NCI-H1436 treated with DMSO at 0.1 percent for 48 hours (cell line): ENCODE data around the gene TRIM68.
A peak's percentile ranks its signal among the peaks of the same experiment; 100 is the strongest.

Experiments
- DNase-seq: peaks from one replicate; lab custom pipeline; 2025; lab: John Stamatoyannopoulos, UW

Gene TRIM68, protein sequence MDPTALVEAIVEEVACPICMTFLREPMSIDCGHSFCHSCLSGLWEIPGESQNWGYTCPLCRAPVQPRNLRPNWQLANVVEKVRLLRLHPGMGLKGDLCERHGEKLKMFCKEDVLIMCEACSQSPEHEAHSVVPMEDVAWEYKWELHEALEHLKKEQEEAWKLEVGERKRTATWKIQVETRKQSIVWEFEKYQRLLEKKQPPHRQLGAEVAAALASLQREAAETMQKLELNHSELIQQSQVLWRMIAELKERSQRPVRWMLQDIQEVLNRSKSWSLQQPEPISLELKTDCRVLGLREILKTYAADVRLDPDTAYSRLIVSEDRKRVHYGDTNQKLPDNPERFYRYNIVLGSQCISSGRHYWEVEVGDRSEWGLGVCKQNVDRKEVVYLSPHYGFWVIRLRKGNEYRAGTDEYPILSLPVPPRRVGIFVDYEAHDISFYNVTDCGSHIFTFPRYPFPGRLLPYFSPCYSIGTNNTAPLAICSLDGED

DNA sequence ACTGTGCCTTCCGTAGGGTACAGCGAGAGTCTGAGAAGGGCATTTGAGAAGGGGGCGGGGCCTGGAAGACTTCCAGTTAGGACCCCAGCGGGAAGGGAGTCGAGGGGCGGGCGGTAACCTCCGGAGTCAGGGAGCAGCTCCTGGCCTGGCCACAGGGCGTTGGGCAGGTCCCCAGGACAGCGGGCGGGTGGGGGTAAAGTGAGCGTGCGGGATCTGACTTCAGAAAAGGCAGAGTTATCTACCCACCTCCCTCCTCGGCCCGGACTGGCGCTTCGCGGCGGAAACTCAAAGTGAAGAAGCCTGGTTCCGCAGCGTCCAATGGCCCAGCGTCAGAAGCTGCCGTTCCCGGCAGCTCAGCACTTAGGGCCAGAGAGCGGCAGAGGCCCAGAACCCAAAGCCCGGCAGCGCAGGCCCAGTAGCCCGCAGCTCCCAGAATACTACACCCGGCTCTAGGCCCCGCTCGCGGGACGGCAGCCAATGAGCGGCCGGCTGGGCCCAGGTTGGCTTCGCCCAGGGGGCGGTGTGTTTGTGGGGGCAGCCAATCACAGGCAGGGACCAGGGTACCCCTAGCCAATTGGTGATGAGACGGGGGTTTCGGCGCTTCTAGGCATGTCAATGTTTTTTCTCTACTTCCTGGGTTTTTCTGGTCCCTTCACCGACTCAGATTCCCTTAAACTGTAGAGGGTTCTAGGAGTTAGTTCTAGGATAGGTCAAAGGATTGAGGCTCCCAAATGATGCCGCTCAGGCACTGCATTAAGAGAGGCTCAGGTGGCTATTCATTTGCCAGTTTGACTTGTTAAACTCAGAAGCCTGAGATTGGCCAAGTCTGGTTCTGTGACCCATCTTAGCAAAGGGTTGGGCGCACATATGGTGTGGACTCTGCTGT, at the start of gene TRIM68:
Gene TRIM68 (minus strand): TSS at position 451 of the 886 bp plus-strand sequence. CDS start 2,727 bp downstream, outside the sequence.
- peak; percentile 79 for DNase-seq

DNA sequence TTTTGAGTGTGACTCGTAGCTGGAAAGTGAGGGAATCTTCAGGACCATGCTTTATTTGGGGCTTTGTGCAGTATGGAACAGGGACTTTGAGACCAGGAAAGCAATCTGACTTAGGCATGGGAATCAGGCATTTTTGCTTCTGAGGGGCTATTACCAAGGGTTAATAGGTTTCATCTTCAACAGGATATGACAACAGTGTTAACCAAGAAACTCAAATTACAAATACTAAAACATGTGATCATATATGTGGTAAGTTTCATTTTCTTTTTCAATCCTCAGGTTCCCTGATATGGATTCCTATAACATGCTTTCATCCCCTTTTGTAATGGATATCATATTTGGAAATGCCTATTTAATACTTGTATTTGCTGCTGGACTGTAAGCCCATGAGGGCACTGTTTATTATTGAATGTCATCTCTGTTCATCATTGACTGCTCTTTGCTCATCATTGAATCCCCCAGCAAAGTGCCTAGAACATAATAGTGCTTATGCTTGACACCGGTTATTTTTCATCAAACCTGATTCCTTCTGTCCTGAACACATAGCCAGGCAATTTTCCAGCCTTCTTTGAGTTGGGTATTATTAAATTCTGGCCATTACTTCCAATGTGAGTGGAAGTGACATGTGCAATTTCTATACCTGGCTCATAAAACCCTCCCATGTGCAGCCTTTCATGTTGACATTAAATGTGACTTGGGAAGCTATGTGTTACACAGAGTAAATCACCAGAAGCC, 46.8 kb upstream of the TRIM68 start:
- no peak for DNase-seq

DNA sequence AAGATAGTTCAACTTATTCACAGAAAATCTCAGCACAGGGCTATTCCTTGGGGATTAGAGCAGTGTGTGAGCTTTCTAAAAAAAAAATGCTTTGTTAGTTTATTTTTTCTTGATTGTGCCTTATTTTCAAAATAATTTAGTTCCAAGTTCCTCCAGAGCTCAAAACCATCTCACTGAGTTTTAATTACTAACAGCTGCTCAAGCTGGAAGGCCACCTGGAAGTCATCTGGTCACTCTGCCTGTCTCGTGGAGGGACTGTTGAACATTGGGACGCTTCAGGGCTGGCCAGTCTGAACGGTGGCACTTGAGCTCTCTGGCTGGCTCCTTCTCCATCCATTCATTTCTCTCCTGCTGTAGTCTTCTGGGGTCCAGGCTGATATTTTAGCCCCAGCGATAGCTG, 39.7 kb upstream of the TRIM68 start:
- no peak for DNase-seq

DNA sequence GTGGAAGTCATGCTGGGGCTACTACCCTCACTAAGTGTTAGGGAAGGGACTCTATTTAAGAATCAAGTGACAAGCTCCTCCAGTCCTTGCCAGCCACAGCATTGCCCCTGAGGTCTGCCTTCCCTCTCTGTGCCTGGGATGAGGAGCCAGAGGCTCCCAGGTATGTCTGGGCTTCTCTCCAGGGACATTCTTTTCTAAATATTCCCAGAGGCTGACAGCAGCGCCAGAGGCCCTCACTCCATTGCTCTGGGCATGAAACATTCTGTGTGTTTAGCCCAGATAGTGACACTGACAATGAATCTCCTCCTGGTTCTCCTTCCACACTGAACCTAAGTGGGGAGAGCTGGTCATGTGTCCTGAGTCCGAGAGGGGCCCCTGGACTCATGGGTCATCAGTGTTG, 37.9 kb upstream of the TRIM68 start:
- no peak for DNase-seq

DNA sequence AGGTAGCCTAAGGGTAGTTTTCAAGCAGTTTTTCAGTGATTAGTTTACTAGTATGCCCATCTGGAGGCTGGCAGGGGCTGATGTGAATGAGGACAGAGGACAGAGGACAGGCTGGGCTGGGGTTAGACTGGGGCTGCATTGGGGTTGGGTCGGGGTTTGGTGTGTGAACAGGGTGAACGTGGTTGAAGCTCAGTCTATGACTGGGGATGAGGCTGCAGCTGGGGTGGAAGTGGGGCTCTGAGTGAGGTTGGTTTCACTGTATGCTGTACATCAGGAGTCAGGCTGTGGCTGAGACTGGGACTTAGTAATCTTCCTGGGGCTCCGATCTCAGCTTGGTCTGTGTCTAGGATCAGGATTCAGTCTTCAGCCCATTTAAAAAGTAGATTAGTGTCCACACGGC, 36.2 kb upstream of the TRIM68 start:
- no peak for DNase-seq

DNA sequence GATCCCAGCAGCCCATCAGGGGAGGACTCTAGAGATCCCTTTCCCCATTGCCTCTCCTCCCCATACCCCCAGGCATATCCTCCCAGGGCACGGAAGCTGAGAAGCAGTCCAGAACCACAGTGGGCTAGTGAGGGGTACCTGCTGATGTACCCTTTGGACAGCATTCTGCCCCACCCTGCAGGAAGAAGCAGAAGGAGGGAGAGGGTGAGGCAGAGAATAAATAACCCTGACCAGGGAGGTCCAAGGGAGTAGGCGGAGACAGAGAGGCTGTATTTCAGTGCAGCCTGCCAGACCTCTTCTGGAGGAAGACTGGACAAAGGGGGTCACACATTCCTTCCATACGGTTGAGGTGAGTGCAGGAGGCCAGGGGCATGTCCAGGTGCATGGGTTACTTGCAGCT, 35.7 kb upstream of the TRIM68 start, which contains the start of gene OR51E1:
Gene OR51E1 (plus strand): TSS at position 301 of the 400 bp plus-strand sequence. CDS start 8,545 bp downstream, outside the sequence.
- no peak for DNase-seq

DNA sequence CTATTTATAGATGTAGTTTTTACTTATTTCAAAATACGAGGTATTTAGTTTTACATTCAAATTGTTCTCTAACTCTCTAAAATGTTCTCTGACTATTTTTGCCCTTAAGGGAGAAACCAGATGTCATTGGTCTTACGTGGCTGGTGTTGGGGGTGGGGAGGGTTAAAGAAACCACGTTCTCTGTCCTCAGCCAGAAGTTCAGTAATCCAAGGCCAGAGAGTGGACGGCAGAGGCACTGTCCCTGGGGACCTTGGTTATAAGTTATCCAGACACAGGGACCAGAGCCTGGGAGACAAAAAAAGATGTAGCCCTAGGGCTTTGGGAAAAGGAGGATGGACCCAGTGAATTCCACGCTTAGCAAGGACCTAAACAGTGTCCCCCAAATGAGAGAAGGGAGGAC, 35.0 kb upstream of the TRIM68 start:
- DNase-seq, result no peak

DNA sequence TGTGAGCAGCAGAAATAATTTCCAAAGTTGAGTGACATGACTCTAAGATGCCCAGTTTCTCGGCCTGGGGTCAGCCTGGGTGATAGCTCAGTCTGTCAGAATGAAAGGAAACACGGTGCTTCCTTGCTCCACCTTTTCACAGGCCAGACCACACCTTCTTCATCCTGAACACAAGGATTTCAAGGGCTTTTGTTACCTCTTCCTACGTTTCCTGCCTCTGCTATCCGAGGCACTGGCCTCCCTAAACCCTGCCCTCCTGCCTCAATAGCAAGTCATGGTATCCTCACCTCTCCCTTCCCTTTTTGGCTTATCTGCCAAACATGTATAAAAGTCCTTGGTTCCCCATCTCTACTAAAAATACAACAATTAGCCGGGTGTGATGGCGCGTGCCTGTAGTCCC, 34.0 kb upstream of the TRIM68 start:
- DNase-seq, result no peak

DNA sequence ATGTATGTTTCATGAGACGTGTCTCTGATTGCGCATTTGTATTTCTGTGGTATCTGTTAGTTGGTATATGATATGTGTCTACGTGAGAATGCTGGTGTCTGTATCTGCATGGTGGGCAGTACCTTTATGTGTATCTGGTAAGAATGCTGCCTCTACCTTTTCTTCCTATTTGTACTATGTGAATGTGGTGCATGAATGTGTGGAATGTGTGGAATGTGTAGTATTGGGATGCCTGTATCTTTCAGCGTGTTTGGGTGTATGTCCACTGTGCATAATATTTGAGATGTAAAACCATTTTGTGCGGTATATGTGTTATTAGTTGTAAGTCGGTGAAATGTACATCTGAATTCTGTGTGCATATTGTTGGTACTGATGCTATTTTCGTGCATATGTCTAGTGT, 33.5 kb upstream of the TRIM68 start:
- DNase-seq, result no peak

DNA sequence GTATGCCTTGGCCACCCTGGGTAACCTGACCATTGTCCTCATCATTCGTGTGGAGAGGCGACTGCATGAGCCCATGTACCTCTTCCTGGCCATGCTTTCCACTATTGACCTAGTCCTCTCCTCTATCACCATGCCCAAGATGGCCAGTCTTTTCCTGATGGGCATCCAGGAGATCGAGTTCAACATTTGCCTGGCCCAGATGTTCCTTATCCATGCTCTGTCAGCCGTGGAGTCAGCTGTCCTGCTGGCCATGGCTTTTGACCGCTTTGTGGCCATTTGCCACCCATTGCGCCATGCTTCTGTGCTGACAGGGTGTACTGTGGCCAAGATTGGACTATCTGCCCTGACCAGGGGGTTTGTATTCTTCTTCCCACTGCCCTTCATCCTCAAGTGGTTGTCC, 31.9 kb upstream of the TRIM68 start:
- no peak for DNase-seq

DNA sequence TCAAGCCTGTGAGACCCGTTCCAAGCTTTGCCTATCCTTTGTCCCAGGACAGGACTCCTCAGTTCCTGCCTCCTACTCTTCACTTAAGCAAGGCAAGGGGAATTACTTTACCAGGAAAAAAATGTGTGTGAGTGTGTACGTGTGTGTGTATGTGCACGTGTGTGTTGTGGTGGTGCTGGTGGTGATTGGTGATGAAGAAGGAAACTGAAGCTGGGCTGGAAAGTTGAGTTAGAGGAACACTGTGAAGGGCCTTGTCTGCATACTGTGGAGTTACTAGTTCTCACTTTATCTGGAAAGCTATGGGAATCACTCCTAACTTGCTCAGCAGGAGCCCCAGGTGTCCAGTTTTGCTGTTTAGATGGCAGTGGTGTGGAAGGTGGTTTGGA, 29.6 kb upstream of the TRIM68 start:
- DNase-seq, result no peak

DNA sequence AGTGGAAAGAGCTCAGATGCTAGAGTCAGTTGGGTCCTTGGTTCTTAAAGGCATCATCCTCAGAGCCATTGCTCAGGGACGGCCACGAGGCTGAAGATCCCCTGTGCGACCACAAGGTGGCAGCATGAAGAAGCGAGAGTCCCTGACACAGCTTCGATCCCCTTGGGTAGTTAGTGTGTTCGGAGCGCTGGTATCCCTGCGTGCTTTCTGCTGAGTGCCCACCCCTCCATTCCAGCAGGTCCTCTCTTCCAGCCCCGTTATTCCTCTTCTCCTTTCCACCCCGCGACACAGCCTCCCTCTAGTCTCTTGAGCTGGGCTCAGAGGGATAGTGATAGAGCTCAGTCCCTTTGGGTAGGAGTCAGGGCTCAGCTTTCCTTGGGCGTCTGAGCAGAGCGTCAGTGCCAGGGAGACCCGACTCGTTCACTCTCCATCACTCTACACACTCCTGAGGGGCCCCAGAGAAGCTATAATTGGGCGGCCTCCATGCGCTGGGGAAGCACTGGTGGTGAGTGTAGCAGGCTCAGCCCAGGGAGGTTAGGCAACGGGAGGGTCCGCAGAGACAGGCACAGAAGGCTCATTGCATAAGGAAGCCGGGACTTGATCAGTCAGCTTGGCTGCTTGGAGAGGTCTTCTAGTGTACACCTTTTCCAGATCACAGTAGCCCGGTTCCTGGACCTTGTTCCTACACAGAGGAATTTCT, 29.1 kb upstream of the TRIM68 start, which contains the start of gene OR51D1:
Gene OR51D1 (plus strand): TSS at position 516 of the 700 bp plus-strand sequence. CDS start 2,314 bp downstream, outside the sequence.
- DNase-seq, result peak; percentile 33

DNA sequence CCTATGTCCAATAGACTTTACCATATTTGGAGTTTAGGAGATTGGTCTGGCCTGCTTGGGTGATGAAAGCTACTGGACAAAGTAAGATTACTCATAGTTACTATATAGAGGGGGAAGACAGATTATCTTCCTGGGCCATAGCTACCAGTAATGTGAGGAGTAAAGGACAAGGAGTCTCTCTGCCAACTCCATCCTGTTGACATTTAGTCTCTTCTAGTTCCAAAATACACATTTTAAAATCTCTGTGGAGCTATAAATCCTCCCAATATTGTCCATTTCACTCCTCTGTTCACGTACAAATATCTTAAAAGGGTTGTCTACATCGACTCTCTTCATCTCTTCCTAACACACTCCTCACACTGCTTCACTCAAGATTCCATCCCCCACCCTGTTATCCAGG, 28.1 kb upstream of the TRIM68 start:
- no peak for DNase-seq

DNA sequence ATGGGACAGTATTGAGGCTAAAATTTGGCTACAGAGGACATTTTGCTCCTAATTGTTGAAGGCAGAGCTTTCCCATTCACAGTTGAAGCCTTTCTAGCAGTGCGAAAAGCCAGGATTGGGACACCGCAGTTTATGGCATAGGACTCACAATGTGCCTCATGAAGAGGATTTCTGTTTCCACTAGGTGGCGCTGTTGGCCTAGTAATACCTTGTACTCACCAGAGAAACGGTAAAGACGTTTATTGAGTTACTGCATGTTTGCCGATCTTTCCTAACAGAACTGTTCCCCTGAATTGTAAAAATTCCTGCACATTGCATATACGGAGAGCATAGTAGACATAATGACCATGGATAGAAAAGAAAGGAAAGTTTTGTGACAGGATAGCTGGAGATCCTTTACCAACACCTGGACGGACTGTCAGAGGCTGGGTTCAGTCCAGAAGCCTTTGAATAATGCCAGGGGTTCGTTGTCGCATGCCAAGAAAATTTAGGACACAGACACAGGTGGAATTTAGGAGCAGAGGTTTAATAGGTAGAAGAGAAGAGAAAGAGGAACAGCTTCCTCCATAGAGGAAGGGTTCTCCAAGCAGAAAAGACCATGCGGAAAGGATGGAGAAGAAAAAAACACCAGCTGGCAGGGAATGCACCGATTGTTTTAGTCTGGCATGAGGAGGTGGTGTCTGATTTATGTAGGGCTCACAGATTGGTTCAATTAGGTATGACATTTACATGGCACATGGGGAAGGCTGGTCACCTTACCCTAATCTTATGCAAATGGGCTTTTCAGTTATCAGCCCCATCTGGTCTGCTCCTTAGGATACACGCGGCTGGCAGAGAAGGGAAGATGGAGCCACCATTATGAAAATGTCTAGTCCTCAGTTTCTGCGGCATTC, 18.4 kb upstream of the TRIM68 start:
- DNase-seq, result no peak

DNA sequence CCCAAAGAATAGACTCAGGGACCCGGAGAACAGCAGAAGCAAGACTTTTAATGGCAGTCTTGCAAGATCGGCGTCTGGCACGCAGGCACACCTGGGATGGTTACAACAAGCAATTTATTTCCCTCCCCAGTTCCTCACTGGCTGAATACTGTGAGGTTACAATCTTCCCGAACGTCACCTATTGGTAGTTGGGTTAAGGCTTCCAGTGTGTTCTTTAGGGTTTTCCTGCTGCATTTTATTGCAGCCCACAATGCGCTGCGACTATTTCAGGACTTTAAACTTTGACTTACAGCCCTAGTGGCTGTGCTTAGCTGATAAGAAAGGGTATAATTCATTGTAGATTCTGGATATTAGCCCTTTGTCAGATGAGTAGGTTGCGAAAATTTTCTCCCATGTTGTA, 11.5 kb upstream of the TRIM68 start:
- no peak for DNase-seq

DNA sequence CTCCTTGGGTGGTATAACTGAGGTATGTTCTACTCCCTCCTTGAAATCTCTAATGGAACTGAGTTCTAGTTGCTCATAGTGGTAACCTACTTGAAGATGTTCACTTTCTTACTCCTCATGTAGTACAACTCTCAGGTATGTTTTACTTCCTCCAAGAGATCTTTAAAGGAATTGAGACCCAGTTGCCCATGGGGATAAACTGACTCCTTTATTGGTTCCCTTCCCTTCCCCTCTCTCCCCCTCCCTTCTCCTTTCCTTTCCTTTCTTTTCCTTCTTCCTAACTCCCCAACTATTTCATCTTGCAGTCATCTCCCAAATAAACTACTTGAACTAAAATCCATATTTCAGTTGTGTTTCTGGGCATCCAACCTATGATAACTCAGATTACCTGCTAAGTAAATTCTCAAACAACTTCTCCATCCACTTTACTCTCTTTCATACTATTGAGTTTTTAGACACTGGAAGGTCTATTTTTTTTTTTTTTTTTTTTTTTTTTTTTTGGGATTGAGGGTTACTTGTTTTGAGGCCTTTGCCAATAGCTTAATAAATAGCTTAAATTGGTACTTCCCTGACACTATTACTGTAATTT, 7.9 kb upstream of the TRIM68 start:
- DNase-seq, result no peak

DNA sequence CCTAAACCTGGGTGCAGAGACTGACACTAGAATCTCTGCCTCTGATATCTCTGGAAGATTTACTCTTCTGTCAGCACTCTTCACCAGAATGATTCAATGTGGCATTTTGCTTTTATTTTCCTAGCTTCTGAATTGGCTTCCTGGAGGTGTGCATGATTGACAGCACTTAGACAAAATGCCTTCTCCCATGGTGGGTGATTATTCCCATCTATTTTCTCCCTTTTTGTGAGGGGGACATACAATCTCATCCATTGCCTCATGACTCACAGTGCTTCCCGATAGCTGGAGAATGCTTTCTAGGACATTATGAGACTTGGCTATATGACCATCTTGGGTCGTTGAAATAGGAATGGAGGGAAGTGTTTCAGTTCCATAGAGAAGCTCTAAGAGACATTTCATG, 4.0 kb upstream of the TRIM68 start:
- DNase-seq, result no peak

DNA sequence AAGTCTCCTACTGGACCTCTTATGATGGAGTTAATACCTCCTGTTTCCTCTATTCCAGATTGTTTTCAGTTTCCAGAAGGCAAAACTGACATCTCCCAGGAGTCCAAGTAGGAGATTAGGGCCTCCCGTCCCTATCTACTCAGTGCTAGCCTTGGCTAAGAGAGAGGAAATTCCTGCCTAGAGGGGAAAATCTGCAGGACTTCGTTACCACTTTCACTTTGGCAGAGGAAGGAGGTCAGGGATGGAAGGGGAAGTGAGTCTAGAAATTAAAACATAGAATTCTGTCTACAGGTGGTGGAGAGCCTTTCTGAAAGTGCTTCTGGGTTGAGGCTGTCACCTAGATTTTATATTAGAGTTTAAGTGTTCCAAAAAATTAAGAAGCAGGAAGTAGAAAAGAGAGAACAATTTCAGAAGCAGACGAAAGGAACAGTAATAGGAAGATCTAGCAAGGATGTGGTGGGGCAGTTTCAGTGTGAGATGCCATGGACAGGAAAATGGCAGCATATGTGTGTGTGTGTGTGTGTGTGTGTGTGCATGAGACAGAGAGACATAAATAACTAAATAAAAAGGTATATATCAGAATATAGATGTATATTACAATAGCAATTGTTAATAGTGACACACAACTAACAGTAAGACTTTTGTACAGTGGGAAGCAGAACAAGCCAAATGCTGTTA, 2.4 kb upstream of the TRIM68 start:
- DNase-seq, result no peak

DNA sequence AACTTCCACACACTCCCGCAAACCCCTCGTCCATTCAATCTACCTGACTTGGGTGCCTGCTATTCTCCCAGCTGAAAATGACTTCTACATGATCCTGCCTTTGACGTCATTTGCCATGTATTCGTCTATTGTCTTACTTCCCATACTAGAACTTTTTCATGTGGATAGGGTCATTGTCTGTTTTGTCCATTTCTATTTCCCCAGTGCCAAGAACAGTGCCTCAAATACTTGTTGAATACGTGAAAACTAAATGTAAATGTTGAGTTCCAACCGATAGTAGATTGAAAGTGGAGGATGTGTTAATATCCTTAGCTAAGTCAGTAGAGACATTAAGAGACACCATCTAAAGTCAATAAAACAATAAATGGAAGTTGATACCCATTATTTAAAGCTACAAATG, 935 bp downstream of the TRIM68 start:
- no peak for DNase-seq
